ENCODE data around the gene NACA. TPM values are rescaled to one million over a fixed set of nuclear protein-coding genes. Genes with fewer than 3 reads are reported as not detected.

The NACA gene
- total RNA-seq: 1,159 and 1,186 TPM in 2 replicates

GRCh38 chr12:56724972-56725722, at the start of gene NACA:
TSS of gene NACA (minus strand) at chr12:56725299. CDS start at chr12:56724521, 778 bp downstream.

GRCh38 chr12:56751712-56752598, 26.9 kb upstream of the NACA start, which contains the start of gene PRIM1:
TSS of gene PRIM1 (minus strand) at chr12:56752323. CDS start at chr12:56752298, 25 bp downstream.

DNA sequence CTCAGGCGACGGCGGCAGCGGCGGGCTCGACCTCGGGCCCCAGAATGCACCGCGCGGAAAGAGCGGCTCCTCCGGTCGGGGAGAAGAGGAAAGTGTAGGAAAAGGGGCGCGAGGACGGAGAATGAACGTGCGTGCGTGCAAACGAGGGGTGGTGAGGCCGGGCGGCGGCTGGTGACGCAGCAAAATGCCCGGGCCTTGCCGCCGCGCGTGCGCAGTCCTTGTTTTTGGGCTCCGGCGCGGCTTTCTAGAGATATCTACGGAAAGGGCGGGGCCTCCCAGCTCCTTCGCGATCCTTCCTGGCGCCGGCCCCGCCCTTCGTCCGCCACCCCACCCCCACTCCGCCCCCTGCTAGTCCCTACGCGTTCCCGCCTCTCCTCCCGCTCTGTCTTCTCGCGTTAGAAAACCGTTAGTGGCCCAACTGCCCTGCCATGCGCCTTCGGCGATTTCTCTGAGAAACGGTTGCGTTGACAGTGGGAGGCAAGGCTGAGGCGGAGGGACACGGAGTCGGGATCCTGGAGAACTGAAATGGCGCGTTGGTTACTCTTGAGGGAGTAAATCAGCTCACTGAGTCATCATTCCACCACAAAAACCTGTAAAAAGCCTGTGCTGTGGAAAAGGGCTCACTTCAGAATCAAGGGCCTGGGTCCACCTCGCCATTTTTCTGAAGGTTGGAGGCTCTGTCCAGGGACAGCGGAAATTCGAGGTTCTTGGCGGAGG, 36.8 kb downstream of the NACA start, which contains the start of gene PTGES3:
TSS of gene PTGES3 (minus strand) at position 156 of the 717 bp plus-strand sequence. CDS start 285 bp downstream, outside the sequence.

Other genes with a start within 250 kb of the NACA start
- gene GLS2, start 237.1 kb downstream of the NACA start, total RNA-seq: 4.2 and 6.0 TPM in 2 replicates
- gene RBMS2, start 203.5 kb downstream of the NACA start, total RNA-seq: 12.9 and 21.6 TPM in 2 replicates
- 26.1 and 42.3 TPM in 2 replicates for gene BAZ2A, start 95.0 kb downstream of the NACA start, total RNA-seq
- gene ATP5F1B, start 79.3 kb downstream of the NACA start, total RNA-seq: 634 and 662 TPM in 2 replicates
- 84.1 and 139 TPM in 2 replicates for gene PTGES3, start 37.0 kb downstream of the NACA start, total RNA-seq
- gene PRIM1, start 27.0 kb upstream of the NACA start, total RNA-seq: 18.3 and 21.9 TPM in 2 replicates
- 0.35 and 0.65 TPM in 2 replicates for gene HSD17B6, start 38.0 kb upstream of the NACA start, total RNA-seq
- 4.5 and 5.1 TPM in 2 replicates for gene SDR9C7, start 209.1 kb upstream of the NACA start, total RNA-seq
- gene RDH16, start 232.3 kb upstream of the NACA start, total RNA-seq: 0.28 and 0.49 TPM in 2 replicates

Data from airway epithelial cell (primary cell).